GM12875 (cell line): ENCODE data around the gene TAS2R50.

Experiments
- H3K4me3 ChIP-seq: one replicate; pipeline ENCODE4 v1.5.1; 2011; ENCODE audit warnings: low read depth, low read length, control low read depth
- TF ChIP-seq, protein P1 (sequence below): IDR thresholded peaks from 2 replicates; pipeline ENCODE4 v1.5.1; 2011; ENCODE audit warnings: low read depth, mild to moderate bottlenecking, control low read depth, inconsistent platforms, low read length, moderate library complexity, borderline replicate concordance; ENCODE audit not compliant: insufficient read depth

Gene TAS2R50

DNA sequence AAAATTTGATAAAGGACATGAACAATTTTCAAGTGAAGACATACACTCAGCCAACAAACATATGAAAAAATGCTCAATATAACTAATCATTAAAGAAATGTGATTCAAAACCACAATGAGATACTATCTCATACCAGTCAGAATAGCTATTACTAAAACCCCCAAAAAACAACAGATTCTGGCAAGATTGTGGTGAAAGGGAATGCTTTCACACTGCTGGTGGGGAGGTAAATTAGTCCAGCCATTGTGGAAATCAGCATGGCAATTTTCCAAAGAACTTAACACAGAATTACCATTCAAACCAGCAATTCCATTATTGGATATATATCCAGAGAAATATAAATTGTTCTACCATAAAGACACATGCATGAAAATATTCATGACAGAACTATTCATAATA lies 29.0 kb downstream of the TAS2R50 start:
- H3K4me3 ChIP-seq = no peak overlapping the region
- TF ChIP-seq, protein P1, sequence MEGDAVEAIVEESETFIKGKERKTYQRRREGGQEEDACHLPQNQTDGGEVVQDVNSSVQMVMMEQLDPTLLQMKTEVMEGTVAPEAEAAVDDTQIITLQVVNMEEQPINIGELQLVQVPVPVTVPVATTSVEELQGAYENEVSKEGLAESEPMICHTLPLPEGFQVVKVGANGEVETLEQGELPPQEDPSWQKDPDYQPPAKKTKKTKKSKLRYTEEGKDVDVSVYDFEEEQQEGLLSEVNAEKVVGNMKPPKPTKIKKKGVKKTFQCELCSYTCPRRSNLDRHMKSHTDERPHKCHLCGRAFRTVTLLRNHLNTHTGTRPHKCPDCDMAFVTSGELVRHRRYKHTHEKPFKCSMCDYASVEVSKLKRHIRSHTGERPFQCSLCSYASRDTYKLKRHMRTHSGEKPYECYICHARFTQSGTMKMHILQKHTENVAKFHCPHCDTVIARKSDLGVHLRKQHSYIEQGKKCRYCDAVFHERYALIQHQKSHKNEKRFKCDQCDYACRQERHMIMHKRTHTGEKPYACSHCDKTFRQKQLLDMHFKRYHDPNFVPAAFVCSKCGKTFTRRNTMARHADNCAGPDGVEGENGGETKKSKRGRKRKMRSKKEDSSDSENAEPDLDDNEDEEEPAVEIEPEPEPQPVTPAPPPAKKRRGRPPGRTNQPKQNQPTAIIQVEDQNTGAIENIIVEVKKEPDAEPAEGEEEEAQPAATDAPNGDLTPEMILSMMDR = no peak

DNA sequence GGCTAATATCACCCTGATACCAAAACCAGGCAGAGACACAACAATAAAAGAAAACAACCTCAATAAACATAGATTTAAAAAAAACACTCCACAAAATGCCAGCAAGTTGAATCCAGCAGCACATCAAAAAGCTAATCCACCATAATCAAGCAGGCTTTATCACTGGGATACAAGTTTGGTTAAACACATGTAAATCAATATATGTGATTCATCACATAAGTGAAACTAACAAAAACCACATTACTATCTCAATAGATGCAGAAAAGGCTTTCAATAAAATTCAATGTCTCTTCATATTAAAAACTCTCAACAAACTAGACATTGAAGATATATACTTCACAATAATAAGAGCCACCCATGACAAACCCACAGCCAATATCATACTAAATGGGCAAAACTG lies 30.6 kb downstream of the TAS2R50 start:
- TF ChIP-seq, protein P1 = no peak

DNA sequence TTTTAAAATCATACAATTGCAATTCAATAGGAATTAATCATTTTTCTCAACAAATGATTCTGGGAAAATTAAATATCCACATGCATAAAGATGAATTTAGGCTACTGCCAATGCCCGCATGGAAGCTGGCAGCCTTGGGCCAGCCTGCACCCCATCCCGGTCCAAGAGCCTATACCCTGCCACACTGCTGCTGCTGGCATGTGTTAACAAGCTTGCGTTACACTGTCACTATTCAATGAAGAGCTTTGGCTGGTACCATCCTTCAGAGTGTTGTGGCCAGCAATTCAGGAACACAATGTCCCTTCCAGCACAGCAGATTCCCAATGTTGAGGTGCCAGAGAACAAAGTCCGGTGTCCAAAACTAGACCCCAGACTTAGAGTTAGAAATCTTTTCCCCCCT lies 34.1 kb downstream of the TAS2R50 start:
- TF ChIP-seq, protein P1 = no peak
- H3K4me3 ChIP-seq = no peak overlapping the region

More for the DNA sequence above, 30.6 kb downstream of the TAS2R50 start:
- H3K4me3 ChIP-seq = no peak overlapping the region

DNA sequence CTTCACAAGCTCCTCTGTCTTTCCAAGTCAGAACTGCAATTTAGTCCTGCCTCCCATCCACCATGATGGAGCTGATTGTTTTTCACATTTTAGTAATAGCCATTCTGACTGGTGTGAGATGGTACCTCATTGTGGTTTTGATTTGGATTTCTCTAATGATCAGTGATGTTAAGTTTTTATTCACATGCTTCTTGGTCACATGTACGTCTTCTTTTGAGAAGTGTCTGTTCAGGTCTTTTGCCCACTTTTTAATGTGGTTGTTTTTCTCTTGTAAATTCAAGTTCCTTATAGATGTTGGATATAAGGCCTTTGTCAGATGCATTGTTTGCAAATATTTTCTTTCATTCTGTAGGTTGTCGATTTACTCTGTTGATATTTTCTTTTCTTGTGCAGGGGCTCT lies 43.5 kb downstream of the TAS2R50 start:
- no peak overlapping the region for H3K4me3 ChIP-seq
- TF ChIP-seq, protein P1 = no peak

DNA sequence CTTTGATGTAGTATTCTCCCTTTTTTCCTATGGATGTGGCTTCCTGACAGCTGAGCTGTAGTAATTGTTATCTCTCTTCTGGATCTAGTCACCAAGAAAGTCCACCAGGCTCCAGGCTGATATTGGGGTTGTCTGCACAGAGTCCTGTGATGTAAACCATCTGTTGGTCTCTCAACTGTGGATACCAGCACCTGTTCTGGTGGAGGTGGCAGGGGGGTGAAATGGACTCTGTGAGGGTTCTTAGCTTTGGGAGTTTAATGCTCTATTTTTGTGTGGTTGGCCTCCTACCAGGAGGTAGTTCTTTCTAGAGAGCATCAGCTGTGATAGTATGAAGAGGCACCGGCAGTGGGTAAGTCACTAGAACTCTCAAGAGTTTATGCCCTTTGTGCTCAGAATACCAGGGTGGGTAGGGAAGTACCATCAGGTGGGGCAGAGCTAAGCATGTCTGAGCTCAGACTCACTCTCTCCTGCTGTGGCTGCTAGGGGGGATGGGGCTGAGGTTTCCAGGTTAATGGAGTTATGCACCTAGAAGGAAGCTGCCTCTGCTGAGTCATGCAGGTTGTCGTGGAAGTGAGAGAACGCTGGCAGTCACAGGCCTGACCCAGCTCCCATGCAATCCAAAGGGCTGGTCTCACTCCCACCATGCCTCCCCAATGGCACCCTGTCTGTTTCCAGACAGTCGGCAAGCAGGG lies 44.6 kb downstream of the TAS2R50 start:
- TF ChIP-seq, protein P1 = no peak
- H3K4me3 ChIP-seq = no peak overlapping the region

DNA sequence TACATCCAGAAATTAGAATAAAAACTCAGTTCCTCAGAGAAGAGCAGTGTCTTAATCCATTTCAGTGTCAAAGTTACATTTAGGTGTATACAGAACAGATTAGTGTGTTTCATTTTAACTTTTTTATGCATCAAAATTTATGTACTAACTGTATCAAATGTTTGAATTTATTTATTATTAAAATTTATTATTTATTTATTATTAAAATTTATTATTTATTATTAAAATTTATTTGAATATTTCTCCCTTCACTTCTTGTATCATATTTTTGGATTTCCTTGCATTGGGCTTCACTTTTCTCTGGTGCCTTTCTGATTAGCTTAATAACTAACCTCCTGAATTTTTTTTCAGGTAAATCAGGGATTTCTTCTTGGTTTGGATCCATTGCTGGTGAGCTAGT lies 45.3 kb downstream of the TAS2R50 start:
- no peak overlapping the region for H3K4me3 ChIP-seq
- TF ChIP-seq, protein P1 = no peak

DNA sequence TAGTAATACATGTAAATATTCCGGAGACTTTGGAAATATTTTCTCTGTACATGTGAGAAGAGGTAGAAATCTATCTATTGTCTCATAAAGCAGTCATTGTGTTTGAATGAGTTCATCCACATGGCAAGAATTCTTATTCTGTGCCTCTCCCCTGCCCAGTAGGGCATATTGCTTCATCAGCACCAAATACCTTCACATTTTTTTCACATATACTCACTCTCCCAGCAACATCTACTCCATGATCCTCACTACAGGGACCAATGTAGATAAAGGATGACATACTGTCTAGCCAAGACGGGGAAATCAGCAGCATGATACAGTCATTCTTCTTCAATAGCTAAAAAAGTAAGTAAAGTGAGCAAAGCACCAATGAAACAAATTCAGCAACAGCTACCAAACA lies 46.3 kb downstream of the TAS2R50 start:
- TF ChIP-seq, protein P1 = no peak

More for the DNA sequence above, 46.3 kb downstream of the TAS2R50 start:
- H3K4me3 ChIP-seq = no peak overlapping the region
